H9 (cell line): Measurements from ENCODE around the gene ACAD10. TPM values are rescaled to one million over a fixed set of nuclear protein-coding genes. Genes with fewer than 3 reads are reported as not detected.

ENCODE experiments used
- DNase-seq: peaks from one replicate; pipeline ENCODE4 v3.0.0-alpha.2; 2017
- H2AFZ ChIP-seq: one replicate; pipeline ENCODE4 v1.6.1; 2013; ENCODE audit warnings: mild to moderate bottlenecking, low read length, control low read depth, moderate library complexity
- H2AK5ac ChIP-seq: 2 replicates; pipeline ENCODE4 v1.6.1; 2013; ENCODE audit warnings: low read length, control low read depth, mixed read lengths; ENCODE audit not compliant: insufficient read length
- H2BK120ac ChIP-seq: one replicate; pipeline ENCODE4 v1.6.1; 2013; ENCODE audit warnings: low read depth, mild to moderate bottlenecking, low read length, control low read depth, inconsistent platforms; ENCODE audit not compliant: poor library complexity, severe bottlenecking
- H2BK12ac ChIP-seq: 2 replicates; pipeline ENCODE4 v1.6.1; 2013; ENCODE audit warnings: low read length, control low read depth, mixed read lengths, low read depth; ENCODE audit not compliant: insufficient read length
- H2BK15ac ChIP-seq: 2 replicates; pipeline ENCODE4 v1.6.1; 2013; ENCODE audit warnings: low read depth, low read length, control low read depth
- H2BK20ac ChIP-seq: one replicate; pipeline ENCODE4 v1.6.1; 2013; ENCODE audit warnings: low read depth, mild to moderate bottlenecking, low read length, control low read depth, inconsistent platforms; ENCODE audit not compliant: poor library complexity, severe bottlenecking
- H2BK5ac ChIP-seq: 2 replicates; pipeline ENCODE4 v1.6.1; 2013; ENCODE audit warnings: low read length, control low read depth, mixed read lengths; ENCODE audit not compliant: insufficient read length
- H3K14ac ChIP-seq: 2 replicates; pipeline ENCODE4 v1.6.1; 2013; ENCODE audit warnings: low read length, control low read depth; ENCODE audit not compliant: insufficient read depth
- H3K18ac ChIP-seq: 2 replicates; pipeline ENCODE4 v1.6.1; 2013; ENCODE audit warnings: low read depth, mild to moderate bottlenecking, mixed read lengths, low read length, control low read depth; ENCODE audit not compliant: insufficient read length
- H3K23ac ChIP-seq: 2 replicates; pipeline ENCODE4 v1.6.1; 2013; ENCODE audit warnings: low read length, control low read depth, mixed read lengths, low read depth; ENCODE audit not compliant: insufficient read length
- H3K23me2 ChIP-seq: 2 replicates; pipeline ENCODE4 v1.6.1; 2013; ENCODE audit warnings: low read depth, mild to moderate bottlenecking, mixed read lengths, low read length, control low read depth; ENCODE audit not compliant: insufficient read length, poor library complexity, severe bottlenecking
- H3K27ac ChIP-seq: 2 replicates; pipeline ENCODE4 v1.5.1; 2013; ENCODE audit warnings: low read length, control low read depth, mixed read lengths, low read depth; ENCODE audit not compliant: insufficient read length
- H3K27me3 ChIP-seq: 2 replicates; pipeline ENCODE4 v1.6.1; 2013; ENCODE audit warnings: low read length, control low read depth, inconsistent platforms; ENCODE audit not compliant: insufficient read depth
- H3K4ac ChIP-seq: 2 replicates; pipeline ENCODE4 v1.6.1; 2013; ENCODE audit warnings: low read depth, mild to moderate bottlenecking, control low read depth, inconsistent platforms, low read length, moderate library complexity
- H3K4me1 ChIP-seq: 2 replicates; pipeline ENCODE4 v1.6.1; 2013; ENCODE audit warnings: low read length, control low read depth, inconsistent platforms; ENCODE audit not compliant: insufficient read depth
- H3K4me2 ChIP-seq: 2 replicates; pipeline ENCODE4 v1.6.1; 2013; ENCODE audit warnings: low read length, control low read depth, mixed read lengths; ENCODE audit not compliant: insufficient read length, insufficient read depth
- H3K56ac ChIP-seq: 2 replicates; pipeline ENCODE4 v1.6.1; 2013; ENCODE audit warnings: low read depth, mild to moderate bottlenecking, mixed read lengths, low read length, control low read depth; ENCODE audit not compliant: insufficient read length
- H3K79me1 ChIP-seq: 2 replicates; pipeline ENCODE4 v1.6.1; 2013; ENCODE audit warnings: low read depth, mild to moderate bottlenecking, moderate library complexity, low read length, control low read depth, inconsistent platforms; ENCODE audit not compliant: insufficient read depth, poor library complexity, severe bottlenecking
- H3K79me2 ChIP-seq: 2 replicates; pipeline ENCODE4 v1.6.1; 2013; ENCODE audit warnings: low read length, control low read depth, inconsistent platforms; ENCODE audit not compliant: insufficient read depth
- H3K9ac ChIP-seq: 2 replicates; pipeline ENCODE4 v1.6.1; 2013; ENCODE audit warnings: low read length, control low read depth, mixed read lengths; ENCODE audit not compliant: insufficient read length; ENCODE audit errors: extremely low read depth
- H3K9me3 ChIP-seq: one replicate; pipeline ENCODE4 v1.6.1; 2013; ENCODE audit warnings: low read depth, low read length, inconsistent platforms; ENCODE audit not compliant: control insufficient read depth
- H3T11ph ChIP-seq: one replicate; pipeline ENCODE4 v1.6.1; 2013; ENCODE audit warnings: mild to moderate bottlenecking, low read length, control low read depth, inconsistent platforms
- H4K20me1 ChIP-seq: one replicate; pipeline ENCODE4 v1.6.1; 2013; ENCODE audit not compliant: control insufficient read depth, insufficient read length, insufficient read depth
- H4K5ac ChIP-seq: 2 replicates; pipeline ENCODE4 v1.6.1; 2013; ENCODE audit warnings: low read depth, mild to moderate bottlenecking, mixed read lengths, low read length, control low read depth; ENCODE audit not compliant: insufficient read length
- H4K8ac ChIP-seq: replicated peaks from 2 replicates; pipeline ENCODE4 v1.6.1; 2013; ENCODE audit warnings: low read length, control low read depth, mixed read lengths, low read depth; ENCODE audit not compliant: insufficient read length
- H4K91ac ChIP-seq: 2 replicates; pipeline ENCODE4 v1.6.1; 2013; ENCODE audit warnings: low read depth, mild to moderate bottlenecking, moderate library complexity, mixed read lengths, low read length, control low read depth; ENCODE audit not compliant: insufficient read length
- H3K27ac Mint-ChIP-seq, 3 experiments: 2 replicates in 2 of 3; 3 replicates in 1 of 3; pipeline ENCODE4 v1.8.0; 2020 to 2021; ENCODE audit warnings: mixed read lengths in 3 of 3, mild to moderate bottlenecking in 1 of 3, moderate library complexity in 1 of 3
- H3K27me3 Mint-ChIP-seq: 2 replicates; pipeline ENCODE4 v1.8.0; 2021; ENCODE audit warnings: low read depth, mild to moderate bottlenecking, moderate library complexity, mixed read lengths
- H3K36me3 Mint-ChIP-seq, 3 experiments: 2 replicates in 2 of 3; 3 replicates in 1 of 3; pipeline ENCODE4 v1.8.0; 2020 to 2021; ENCODE audit warnings: low read depth in 3 of 3, mixed read lengths in 3 of 3; ENCODE audit not compliant: insufficient read depth in 1 of 3
- H3K4me1 Mint-ChIP-seq, 2 experiments: 2 replicates each; pipeline ENCODE4 v1.8.0; 2020; ENCODE audit warnings: mixed read lengths in 2 of 2
- H3K4me3 Mint-ChIP-seq, 2 experiments: 2 replicates in 1 of 2; 3 replicates in 1 of 2; pipeline ENCODE4 v1.8.0; 2020 to 2021; ENCODE audit warnings: mild to moderate bottlenecking in 2 of 2, mixed read lengths in 2 of 2, moderate library complexity in 1 of 2
- H3K9me3 Mint-ChIP-seq, 2 experiments: 2 replicates in 1 of 2; 3 replicates in 1 of 2; pipeline ENCODE4 v1.8.0; 2020; ENCODE audit warnings: mild to moderate bottlenecking in 2 of 2, mixed read lengths in 2 of 2, moderate library complexity in 1 of 2
- WGBS: extraction: QIAGEN DNeasy Blood & Tissue Kit; methylation state at CpG from one replicate; pipeline ENCODE4 v1.1.7; 2013; ENCODE audit warnings: missing lambda C conversion rate, low lambda C conversion rate, mixed read lengths; ENCODE audit not compliant: insufficient read length; ENCODE audit errors: extremely low coverage; 5-methylcytosine and 5-hydroxymethylcytosine counted together
- total RNA-seq: library from RNA; stranded (reverse); gene quantifications from 2 replicates; pipeline ENCODE4 v1.2.1, GENCODE V29; 2021
- TF ChIP-seq, protein P1 (sequence below): fragments of 200-600 bp; sonication (generic); conservative IDR thresholded peaks from 3 replicates; pipeline ENCODE4 v1.8.0; 2021; ENCODE audit warnings: antibody characterized with exemption, mild to moderate bottlenecking

Gene ACAD10
- total RNA-seq, 1 experiment from 2014 or later = 25.7 TPM

DNA sequence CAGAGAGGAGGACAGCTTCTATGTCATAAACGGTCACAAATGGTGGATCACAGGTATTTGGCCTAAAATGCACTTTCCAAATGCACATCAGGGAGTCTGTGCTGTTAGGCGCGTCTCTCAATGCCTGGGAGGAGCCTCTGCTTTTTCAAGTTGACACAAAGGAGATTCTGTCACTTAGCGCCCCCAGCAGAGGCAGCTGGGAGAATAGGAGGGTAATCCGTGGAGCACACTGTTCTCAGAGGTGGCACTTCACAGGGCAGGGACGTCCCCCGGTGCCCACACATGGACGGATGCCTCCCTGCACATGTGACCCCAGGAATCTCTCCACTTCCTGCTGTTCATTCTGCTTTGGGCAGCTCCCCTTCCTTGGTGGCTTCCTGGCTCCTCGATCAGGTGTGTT lies 61.5 kb downstream of the ACAD10 start:
- no peak overlapping the region for H2BK20ac ChIP-seq
- H3T11ph ChIP-seq = no peak overlapping the region
- no peak overlapping the region for H2BK12ac ChIP-seq
- no peak overlapping the region for H2AFZ ChIP-seq
- no peaks in the 10 kb centered on the region for H4K20me1 ChIP-seq
- no peak overlapping the region for H3K4ac ChIP-seq
- no peak overlapping the region for H3K27ac ChIP-seq
- Mint-ChIP-seq H3K4me1 (no peaks in the 10 kb centered on the region), H3K4me3 (no peak overlapping the region), H3K27me3 (no peaks in the 10 kb centered on the region), H3K27ac (no peak overlapping the region; a peak in 1 of 7 replicates), H3K36me3 (peaks cover 10 to 26% (median 15%) of the 10 kb centered on the region in 3 experiments), H3K9me3 (no peaks in the 10 kb centered on the region)
- H4K8ac ChIP-seq = no peak overlapping the region
- no peaks in the 10 kb centered on the region for H3K9me3 ChIP-seq
- no peak overlapping the region for H3K23ac ChIP-seq
- no peak overlapping the region for H4K5ac ChIP-seq
- H3K4me2 ChIP-seq = no peak overlapping the region
- no peak overlapping the region for H3K18ac ChIP-seq
- no peaks in the 10 kb centered on the region for H3K23me2 ChIP-seq
- H2AK5ac ChIP-seq = no peak overlapping the region
- H3K79me2 ChIP-seq = no peaks in the 10 kb centered on the region
- H3K9ac ChIP-seq = no peak overlapping the region
- no peaks in the 10 kb centered on the region for H3K27me3 ChIP-seq
- no peak overlapping the region for H2BK15ac ChIP-seq
- no peak overlapping the region for H3K14ac ChIP-seq
- H2BK120ac ChIP-seq = no peak overlapping the region
- TF ChIP-seq, protein P1, sequence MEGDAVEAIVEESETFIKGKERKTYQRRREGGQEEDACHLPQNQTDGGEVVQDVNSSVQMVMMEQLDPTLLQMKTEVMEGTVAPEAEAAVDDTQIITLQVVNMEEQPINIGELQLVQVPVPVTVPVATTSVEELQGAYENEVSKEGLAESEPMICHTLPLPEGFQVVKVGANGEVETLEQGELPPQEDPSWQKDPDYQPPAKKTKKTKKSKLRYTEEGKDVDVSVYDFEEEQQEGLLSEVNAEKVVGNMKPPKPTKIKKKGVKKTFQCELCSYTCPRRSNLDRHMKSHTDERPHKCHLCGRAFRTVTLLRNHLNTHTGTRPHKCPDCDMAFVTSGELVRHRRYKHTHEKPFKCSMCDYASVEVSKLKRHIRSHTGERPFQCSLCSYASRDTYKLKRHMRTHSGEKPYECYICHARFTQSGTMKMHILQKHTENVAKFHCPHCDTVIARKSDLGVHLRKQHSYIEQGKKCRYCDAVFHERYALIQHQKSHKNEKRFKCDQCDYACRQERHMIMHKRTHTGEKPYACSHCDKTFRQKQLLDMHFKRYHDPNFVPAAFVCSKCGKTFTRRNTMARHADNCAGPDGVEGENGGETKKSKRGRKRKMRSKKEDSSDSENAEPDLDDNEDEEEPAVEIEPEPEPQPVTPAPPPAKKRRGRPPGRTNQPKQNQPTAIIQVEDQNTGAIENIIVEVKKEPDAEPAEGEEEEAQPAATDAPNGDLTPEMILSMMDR = no peak
- H4K91ac ChIP-seq = no peak overlapping the region
- H3K4me1 ChIP-seq = no peaks in the 10 kb centered on the region; the same call in 1 of the 2 replicates
- WGBS = no CpG with 5 or more reads among the region's 9 CpGs
- DNase-seq = no peak
- no peak overlapping the region for H3K56ac ChIP-seq
- no peak overlapping the region for H2BK5ac ChIP-seq
- no peaks in the 10 kb centered on the region for H3K79me1 ChIP-seq
